GM19099 (cell line): ENCODE results near the gene COL24A1.

Source experiments
- POLR2A ChIP-seq: IDR thresholded peaks from 3 replicates; pipeline ENCODE4 v1.6.1; 2011; ENCODE audit warnings: low read depth; ENCODE audit not compliant: insufficient read length; ENCODE audit errors: extremely low read depth

The COL24A1 gene

GRCh38 chr1:85984636-85985035 lies 171.9 kb downstream of the COL24A1 start:
- TF ChIP-seq POLR2A: no peak

DNA sequence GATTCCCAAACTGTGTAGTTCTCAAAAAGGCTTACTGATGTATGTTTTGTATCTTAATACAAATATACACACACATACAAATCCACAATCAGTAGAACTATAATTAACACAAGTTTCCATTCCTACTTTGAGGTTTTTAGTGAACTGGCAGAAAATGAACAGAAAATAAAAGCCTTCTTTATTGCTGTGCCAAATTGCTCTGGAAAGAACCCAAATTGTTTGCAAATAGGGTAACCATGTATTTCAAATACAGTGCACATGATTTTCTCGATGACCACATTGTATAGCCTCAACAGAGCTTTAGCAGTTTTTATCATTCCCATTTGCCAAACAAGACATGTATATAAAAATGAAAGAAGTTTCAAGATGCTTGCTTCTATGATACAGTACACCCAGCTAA lies 173.3 kb downstream of the COL24A1 start:
- TF ChIP-seq POLR2A: no peak

DNA sequence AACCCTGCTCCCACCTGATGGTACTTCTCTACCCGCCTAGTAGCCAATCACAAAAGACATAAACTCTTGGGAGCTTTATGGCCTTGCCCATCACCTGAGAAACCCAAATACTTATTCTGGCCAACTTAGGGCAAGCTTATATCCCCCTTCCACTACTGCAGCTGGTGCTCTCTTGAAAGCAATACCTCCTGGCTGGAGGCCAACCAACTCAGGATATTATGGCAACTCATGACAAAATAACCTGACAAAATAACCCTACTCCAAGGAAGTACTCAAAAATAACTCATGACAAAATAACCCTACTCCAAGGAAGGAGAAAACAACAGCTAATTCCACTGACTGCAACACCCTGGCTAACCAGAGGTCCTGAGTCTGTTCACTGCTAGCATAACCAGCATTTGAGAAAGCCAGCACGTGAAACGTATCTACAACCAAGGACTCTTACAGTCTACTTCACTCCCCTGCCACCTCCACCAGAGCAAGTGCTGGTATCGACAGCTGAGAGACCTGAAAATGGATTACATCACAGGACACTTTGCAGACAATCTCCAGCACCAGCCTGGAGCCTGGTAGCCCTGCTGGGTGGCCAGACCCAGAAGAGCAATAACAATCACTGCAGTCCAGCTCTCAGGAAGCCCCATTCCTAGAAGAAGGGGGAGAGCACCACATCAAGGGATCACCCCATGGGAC lies 179.9 kb downstream of the COL24A1 start:
- TF ChIP-seq POLR2A: no peak

- TF ChIP-seq POLR2A: no peak
Measured at GRCh38 chr1:85975912-85976371, 180.6 kb downstream of the COL24A1 start.

GRCh38 chr1:85962457-85962856 lies 194.1 kb downstream of the COL24A1 start:
- no peak for TF ChIP-seq POLR2A

DNA sequence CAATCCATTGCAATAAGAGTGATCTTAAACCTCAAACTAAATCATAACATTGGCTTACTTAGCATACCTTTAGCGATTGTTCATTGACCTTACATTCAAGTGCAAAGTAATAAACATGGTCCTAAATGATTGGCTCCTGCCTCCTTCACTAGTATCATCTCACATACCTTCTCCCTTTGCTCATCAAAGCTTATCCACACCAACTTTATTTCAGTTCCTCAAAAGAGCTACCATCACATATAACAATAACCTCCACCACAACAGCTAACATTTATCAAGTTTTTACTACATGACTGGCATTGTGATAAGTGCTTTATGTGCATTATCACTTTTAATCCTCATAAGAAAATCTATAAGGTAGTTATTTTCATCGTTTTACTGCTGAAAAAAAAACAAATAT lies 198.8 kb downstream of the COL24A1 start:
- no peak for TF ChIP-seq POLR2A

GRCh38 chr1:85952460-85952859 lies 204.1 kb downstream of the COL24A1 start:
- no peak for TF ChIP-seq POLR2A

DNA sequence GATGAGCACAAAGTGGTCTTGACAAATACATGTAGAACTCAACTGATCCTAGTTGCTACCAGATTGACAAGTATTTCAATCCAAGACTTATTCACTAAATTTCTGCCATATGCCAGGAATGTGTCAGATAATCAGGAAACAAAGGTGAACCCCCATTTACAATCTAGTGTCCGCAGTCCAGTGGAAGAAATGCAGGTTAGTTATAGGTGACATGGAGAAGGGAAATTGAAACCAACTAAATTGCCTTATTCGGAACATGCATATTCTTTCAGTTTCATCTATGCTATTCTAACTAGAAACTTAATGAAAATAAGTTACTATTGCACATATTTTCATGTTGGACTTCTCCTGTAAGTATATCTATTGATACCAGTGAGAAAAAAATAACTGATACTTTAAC lies 209.4 kb downstream of the COL24A1 start:
- no peak for TF ChIP-seq POLR2A

DNA sequence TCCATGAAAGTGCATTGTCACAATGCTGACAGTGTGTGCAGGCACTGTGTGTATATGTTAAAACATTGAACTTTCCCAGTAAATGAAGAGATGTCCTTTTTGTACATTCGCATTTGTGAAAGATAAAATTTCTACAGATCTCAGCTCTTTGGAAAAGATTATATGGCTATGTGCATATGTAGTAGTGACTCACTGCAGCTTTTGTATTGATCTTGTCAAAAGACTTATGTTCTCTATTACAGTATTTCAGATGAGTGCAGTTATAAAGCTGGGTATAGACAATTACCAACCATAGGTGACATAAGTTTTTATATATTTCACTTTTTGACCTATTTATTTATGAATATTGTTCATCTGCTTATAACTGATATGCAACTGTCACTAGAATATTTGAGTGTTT lies 212.6 kb downstream of the COL24A1 start:
- no peak for TF ChIP-seq POLR2A

- TF ChIP-seq POLR2A: no peak
Measured at GRCh38 chr1:85943526-85943925, 213.0 kb downstream of the COL24A1 start.

DNA sequence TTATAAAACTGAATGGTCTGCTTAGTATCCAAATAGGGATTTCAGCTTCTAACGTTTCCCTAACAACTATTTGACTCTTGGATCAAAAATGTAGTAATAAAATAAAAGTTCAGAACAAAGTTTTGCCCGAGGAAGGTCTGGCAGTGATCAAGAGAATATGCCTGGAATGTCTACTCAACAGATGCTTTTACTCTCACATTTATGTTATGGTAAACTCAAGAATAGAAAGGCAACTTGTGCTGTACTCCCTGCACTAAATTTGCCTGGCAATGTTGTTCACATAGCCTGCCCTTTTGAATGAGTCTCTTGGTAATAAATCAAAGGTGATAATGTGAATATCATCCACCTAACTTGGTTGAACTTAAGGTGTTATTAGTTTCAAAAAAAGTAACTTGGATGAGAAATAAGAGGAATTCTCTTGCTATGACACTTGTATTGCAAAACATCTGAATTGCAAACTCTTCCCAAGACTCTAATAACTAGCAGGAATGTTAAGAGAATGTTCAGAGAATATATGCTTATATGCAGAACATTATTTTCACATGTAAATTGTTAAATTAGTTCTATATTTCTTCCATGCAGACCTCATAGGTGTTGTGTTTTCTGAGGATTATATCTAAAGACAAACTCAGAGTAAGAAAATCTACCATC lies 215.8 kb downstream of the COL24A1 start:
- no peak for TF ChIP-seq POLR2A

DNA sequence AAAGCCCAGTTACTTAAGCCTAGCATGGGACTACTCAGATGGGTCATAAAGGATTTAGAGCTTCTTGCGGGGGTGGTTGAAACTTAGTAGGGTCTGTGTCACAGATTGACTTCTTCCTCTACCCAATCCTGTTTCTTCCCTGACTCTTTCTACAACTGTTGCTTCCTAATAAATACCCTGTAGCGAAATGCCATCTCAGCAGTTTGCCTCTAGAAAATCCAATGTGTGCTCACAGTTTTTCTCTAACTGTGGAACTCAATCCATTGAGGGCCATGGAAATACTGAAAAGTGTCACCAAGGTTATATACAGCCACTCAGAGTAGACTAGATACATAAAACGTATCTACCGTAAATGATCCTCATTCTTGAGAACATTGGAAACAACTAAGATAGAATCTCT lies 217.7 kb downstream of the COL24A1 start:
- no peak for TF ChIP-seq POLR2A

GRCh38 chr1:85936470-85936869 lies 220.1 kb downstream of the COL24A1 start:
- TF ChIP-seq POLR2A: no peak

- TF ChIP-seq POLR2A: no peak
Measured at GRCh38 chr1:85936057-85936456, 220.5 kb downstream of the COL24A1 start.

DNA sequence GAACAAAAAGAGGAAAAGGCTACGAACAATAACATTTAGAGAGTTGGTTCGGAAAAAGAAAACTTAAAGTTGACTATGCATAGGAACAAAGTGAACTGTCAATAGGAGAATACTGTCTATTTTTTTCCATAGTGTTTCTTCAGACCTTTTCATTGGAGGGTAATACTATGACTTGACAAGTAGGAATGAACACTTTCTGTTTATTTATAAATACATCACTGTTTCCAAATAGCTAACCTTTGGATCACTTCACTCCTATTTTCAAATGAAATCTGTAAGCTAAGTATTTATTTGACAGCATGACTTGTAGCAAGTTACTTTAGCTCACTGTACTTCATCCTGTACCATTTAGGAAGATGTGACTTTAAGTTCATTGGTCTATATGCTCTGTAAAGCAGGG lies 221.3 kb downstream of the COL24A1 start:
- TF ChIP-seq POLR2A: no peak

DNA sequence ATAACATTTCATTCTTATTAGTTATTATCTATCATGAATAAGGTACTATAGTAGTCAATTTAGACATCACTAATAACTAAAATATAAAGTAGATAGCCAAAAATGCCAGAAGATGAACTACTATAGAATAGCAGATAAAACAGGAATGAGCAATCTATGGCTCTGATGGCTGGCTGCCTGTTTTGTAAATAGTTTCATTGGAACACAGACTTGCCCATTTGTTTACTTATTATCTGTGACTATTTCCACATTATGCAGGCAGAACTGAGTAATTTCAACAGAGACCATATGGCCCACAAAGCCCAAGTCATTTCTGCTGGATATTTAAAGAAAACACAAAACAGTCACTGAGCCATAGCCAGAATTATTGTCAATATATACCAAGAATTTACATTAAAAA lies 222.1 kb downstream of the COL24A1 start:
- no peak for TF ChIP-seq POLR2A
